Fibroblast of the aortic adventitia (primary cell): Measurements from ENCODE around the gene AUTS2. TPM values are rescaled to one million over a fixed set of nuclear protein-coding genes. Genes with fewer than 3 reads are reported as not detected.

Source experiments
- DNase-seq: peaks from one replicate; pipeline ENCODE4 v3.0.0-alpha.2; 2010; ENCODE audit warnings: low read depth
- H3K4me3 ChIP-seq: 2 replicates; pipeline ENCODE4 v1.5.1; 2011; ENCODE audit warnings: low read depth, mild to moderate bottlenecking, control low read depth, low read length, moderate library complexity
- CTCF ChIP-seq: IDR thresholded peaks from 2 replicates; pipeline ENCODE4 v1.5.1; 2011; ENCODE audit warnings: mild to moderate bottlenecking, low read length, control low read depth, inconsistent platforms; ENCODE audit not compliant: insufficient read depth
- small RNA-seq: library from RNA; depleted of rRNA; stranded (forward); fragments of <200 nt; gene quantifications from one replicate; pipeline ENCODE3, GENCODE V24; 2012
- total RNA-seq: library from RNA; depleted of rRNA; stranded (reverse); fragments of >200 nt; gene quantifications from 2 replicates; pipeline ENCODE4 v1.2.3, GENCODE V29; 2012; ENCODE audit warnings: low replicate concordance

AUTS2 gene
- total RNA-seq, 1 donor, result 10.7 TPM

- H3K4me3 ChIP-seq, result no peak overlapping the region
- no peak for DNase-seq
- TF ChIP-seq CTCF, result no peak
Observed at GRCh38 chr7:70838292-70838907, 1240.1 kb downstream of the AUTS2 start.

Small RNAs within 50 kb of the gene (small RNA-seq; reads per million reads assigned to genes)
- gene AC073873.1, result not detected
